ENCODE results near the gene STX16.
A peak's percentile ranks its signal among the peaks of the same experiment; 100 is the strongest.

The STX16 gene, protein sequence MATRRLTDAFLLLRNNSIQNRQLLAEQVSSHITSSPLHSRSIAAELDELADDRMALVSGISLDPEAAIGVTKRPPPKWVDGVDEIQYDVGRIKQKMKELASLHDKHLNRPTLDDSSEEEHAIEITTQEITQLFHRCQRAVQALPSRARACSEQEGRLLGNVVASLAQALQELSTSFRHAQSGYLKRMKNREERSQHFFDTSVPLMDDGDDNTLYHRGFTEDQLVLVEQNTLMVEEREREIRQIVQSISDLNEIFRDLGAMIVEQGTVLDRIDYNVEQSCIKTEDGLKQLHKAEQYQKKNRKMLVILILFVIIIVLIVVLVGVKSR

DNA sequence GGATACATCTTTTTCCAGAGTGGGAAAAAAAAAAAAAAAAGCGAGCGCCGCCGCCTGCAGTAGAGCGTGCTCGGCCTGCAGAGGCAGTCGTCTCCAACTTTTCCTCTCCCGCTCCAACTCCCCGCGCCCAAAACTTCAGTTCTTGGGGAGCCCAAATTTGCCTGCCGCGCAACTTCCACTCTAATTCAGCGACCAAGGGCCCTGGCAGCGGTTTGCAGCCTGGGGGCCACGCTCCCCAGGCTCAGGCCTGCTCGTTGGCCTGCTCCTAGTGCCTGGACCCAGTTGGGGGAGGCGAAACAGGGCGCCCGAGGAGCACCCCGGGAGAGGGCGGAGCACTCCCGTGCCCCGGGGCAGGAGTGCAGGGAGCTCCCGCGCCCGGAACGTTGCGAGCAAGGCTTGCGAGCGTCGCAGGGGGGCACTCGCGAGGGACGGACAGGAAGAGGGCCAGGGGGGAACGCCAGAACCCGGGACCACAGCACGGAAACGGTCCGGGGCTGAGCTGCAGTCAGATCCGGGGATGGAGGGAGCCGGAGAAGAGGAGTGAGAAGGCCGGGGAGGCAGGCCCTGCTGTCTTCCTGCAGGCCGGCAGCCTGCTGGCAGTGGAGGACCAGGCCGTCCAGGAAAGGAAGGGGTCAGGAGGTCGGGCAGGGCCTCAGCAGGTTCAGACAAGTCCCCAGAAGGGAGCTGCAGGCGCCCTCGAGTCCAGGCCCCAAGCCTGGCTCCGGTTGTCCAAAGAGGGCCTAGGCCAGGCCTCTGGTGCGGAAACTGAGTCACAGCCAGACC is at the start of gene STX16:
Gene STX16 (plus strand): TSS at position 508 of the 783 bp plus-strand sequence. CDS start 724 bp downstream, outside the sequence.
- peak within 1 kb of the TSS; percentile 87 for H3K27ac ChIP-seq
- ChIA-PET POLR2A (ENCODE audit: low non-redundant PET) (interaction anchor here (0.5 to 1.4 kb wide), 11 partner anchors 9 to 421 kb away, joined by 3 to 7 read pairs (median 4); partner anchors contain the start of gene VAPB), CTCF (interaction anchor here (0.5 to 2.2 kb wide), 35 partner anchors 8 to 1369 kb away, joined by 3 to 14 read pairs (median 3); partner anchors contain the start of gene GNAS)
- TF ChIP-seq, protein P1, sequence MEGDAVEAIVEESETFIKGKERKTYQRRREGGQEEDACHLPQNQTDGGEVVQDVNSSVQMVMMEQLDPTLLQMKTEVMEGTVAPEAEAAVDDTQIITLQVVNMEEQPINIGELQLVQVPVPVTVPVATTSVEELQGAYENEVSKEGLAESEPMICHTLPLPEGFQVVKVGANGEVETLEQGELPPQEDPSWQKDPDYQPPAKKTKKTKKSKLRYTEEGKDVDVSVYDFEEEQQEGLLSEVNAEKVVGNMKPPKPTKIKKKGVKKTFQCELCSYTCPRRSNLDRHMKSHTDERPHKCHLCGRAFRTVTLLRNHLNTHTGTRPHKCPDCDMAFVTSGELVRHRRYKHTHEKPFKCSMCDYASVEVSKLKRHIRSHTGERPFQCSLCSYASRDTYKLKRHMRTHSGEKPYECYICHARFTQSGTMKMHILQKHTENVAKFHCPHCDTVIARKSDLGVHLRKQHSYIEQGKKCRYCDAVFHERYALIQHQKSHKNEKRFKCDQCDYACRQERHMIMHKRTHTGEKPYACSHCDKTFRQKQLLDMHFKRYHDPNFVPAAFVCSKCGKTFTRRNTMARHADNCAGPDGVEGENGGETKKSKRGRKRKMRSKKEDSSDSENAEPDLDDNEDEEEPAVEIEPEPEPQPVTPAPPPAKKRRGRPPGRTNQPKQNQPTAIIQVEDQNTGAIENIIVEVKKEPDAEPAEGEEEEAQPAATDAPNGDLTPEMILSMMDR (conservative IDR thresholded peaks at IDR 0.05; ENCODE audit: low read depth) = peak; percentile 99
- DNase-seq (ENCODE audit: low spot score) = peak; percentile 100

DNA sequence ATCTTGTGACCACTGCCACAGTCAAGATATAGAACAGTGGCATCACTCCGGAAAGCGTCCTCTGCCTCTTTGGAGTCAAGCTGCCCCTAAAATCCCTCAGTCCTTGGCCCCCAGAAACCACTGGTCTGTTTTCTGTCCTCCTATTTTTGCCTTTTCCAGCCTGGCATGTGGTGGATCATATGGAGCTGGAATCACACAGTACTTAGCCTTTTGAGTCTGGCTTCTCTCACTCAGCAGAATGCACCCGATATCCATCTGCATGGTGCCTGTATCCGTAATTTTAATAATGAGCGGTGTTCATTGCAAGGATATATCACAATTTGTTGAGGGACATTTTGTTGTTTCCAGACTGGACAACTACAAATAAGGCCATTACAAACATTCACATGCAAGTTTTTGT is 49.0 kb upstream of the STX16 start:
- ChIA-PET POLR2A (ENCODE audit: low non-redundant PET) (no interaction called here), CTCF (no interaction called here)
- no peak for DNase-seq (ENCODE audit: low spot score)
- no peak overlapping the region for H3K27ac ChIP-seq
- TF ChIP-seq, protein P1 (conservative IDR thresholded peaks at IDR 0.05; ENCODE audit: low read depth) = no peak

DNA sequence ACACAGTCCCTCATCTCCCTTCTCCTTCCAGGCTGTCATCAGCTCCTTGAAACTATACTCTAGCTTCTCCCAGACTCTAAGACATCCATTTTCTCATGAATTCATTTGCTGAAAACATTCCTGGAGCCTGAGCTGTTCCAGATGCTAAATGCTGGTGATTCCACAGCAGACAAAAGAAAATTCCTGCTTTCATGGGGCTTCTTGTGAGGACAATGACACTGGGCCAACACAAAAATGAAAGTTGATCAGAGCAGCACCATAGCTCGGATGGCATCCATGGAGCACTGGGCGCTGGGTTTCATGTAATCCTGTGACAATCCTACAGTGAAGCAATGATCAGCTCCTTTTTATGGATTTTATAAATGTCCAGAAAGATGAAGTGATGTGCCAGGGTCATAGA is 47.4 kb upstream of the STX16 start:
- POLR2A ChIA-PET (ENCODE audit: low non-redundant PET) = no interaction called here
- CTCF ChIA-PET = interaction anchor here (0.7 to 1.1 kb wide), 2 partner anchors 21 to 49 kb away, joined by 3 to 4 read pairs; no protein-coding TSS in a partner anchor
- TF ChIP-seq, protein P1 (conservative IDR thresholded peaks at IDR 0.05; ENCODE audit: low read depth) = no peak
- DNase-seq (ENCODE audit: low spot score) = no peak
- H3K27ac ChIP-seq = no peak overlapping the region

DNA sequence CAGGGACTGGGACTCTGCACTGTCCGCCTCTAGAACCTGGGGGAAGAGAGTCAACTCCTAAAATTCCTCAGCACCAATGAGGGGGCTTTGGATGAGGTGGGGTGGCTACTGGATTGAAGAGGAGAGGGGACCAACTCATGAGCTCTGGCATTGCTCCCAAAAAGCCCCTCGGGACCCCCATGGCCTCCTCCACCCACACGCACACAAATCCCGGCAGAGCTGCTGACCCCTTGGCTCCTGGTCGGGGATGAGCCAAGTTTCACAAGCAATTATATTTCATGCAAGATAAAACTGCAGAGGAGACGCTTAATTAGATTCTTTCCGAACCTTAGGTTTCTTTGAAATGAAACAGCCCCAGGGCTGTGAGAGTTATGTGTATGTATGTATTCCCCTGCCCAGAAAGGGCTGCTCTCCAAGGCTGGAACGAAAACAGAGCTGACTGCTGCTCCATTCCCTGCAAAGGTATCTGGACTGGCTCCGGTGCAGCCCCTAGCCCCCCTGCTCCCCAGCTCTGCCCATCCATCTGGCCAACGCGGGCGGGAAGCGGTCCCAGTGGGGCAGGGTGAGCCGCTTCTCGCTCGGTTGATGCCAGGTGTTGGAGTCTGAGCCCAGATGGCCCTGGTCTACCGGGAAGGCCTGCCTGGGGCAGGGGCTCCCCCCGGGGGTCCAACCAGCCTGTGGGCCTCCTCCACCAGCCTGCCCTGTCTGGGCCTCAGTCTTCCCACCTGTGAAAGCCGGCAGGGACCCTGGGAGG is 46.8 kb upstream of the STX16 start:
- no peak overlapping the region for H3K27ac ChIP-seq
- TF ChIP-seq, protein P1 (conservative IDR thresholded peaks at IDR 0.05; ENCODE audit: low read depth) = no peak
- ChIA-PET POLR2A (ENCODE audit: low non-redundant PET) (no interaction called here), CTCF (interaction anchor here (0.5 to 1.1 kb wide), 4 partner anchors 19 to 136 kb away, joined by 3 to 5 read pairs (median 4); no protein-coding TSS in a partner anchor)
- DNase-seq (ENCODE audit: low spot score) = no peak

DNA sequence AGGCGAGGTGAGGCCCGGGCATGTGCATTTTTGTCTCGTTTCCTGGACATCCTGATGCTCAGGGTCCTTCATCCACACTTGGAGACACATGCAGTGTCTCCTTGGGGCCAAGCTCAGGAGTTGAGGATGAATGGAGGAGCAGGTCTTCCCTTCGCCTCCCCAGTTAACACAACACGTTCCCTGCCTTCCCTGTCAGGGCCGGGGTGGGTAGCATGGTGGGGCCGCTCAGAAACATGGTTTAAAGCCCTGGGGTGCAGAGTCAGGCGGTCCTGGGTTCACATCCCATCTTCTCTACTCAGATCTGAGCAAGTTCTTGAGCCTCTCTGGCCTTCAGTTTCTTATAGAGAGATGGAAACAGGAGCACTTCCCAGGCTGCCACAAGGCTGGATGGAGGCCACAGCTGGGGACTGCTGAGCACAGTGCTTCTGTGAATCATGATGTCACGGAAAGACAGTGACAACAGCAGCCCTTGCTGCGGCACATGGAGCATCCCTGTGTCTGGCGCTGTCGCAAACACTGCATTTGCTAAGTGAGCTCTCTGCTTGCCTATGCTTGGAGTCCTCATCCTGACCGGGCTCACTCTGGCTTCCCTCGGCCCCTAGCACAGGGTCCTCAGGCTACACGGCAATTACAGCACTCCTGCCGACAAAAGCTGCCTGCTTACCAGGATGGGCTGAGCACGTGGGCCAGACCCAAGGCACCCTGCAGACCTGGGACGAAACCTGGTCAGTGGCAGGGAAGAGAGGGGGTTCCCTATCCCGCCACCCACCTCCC is 45.6 kb upstream of the STX16 start:
- ChIA-PET CTCF (interaction anchor here (0.7 kb wide), 1 partner anchor 132 kb away, joined by 4 read pairs; no protein-coding TSS in a partner anchor), POLR2A (ENCODE audit: low non-redundant PET) (no interaction called here)
- H3K27ac ChIP-seq = no peak overlapping the region
- TF ChIP-seq, protein P1 (conservative IDR thresholded peaks at IDR 0.05; ENCODE audit: low read depth) = no peak
- no peak for DNase-seq (ENCODE audit: low spot score)
